Keratinocyte (primary cell): ENCODE data around the gene APCDD1L.

ENCODE experiments used
- CTCF ChIP-seq, 3 experiments: IDR thresholded peaks in 1 of 3; conservative IDR thresholded peaks in 1 of 3; optimal IDR thresholded peaks in 1 of 3; 2 replicates in 2 of 3; 3 replicates in 1 of 3; pipeline versions ENCODE3 to v1.5.1; 2011; ENCODE audit warnings: low read length in 3 of 3, mild to moderate bottlenecking in 3 of 3, moderate library complexity in 2 of 3, control low read depth in 1 of 3, inconsistent platforms in 1 of 3; ENCODE audit not compliant: insufficient read depth in 2 of 3; ENCODE audit errors: extremely low read depth in 1 of 3
- EZH2 ChIP-seq: IDR thresholded peaks from one replicate; pipeline ENCODE4 v1.6.1; 2012; ENCODE audit warnings: inconsistent platforms, mild to moderate bottlenecking, low read length, moderate library complexity

GRCh38 chr20:58482416-58482815 is 32.8 kb downstream of the APCDD1L start:
- TF ChIP-seq CTCF (optimal IDR thresholded peaks at IDR 0.05 in 1 of 3, IDR thresholded peaks at IDR 0.05 in 1 of 3, conservative IDR thresholded peaks at IDR 0.05 in 1 of 3; ENCODE audit: extremely low read depth in 1 of 3, insufficient read depth in 2 of 3, low read length in 3 of 3) (no peak), EZH2 (no peak)
